A673 (cell line): ENCODE measurements around the gene NABP1.

Experiments used
- EZH2 ChIP-seq: fragments of 200-600 bp; sonication (generic); IDR thresholded peaks from 2 replicates; pipeline ENCODE4 v1.6.1; 2017; ENCODE audit warnings: borderline replicate concordance, low read depth, mild to moderate bottlenecking, mixed read lengths, antibody characterized with exemption, low read length; ENCODE audit not compliant: poor library complexity, severe bottlenecking
- TF ChIP-seq, protein P1 (sequence below): fragments of 300-800, 200-600 bp; sonication (generic); conservative IDR thresholded peaks from 2 replicates; pipeline ENCODE4 v1.5.1; 2017; ENCODE audit warnings: low read depth, mild to moderate bottlenecking, antibody characterized with exemption, low read length, moderate library complexity, mixed read lengths

DNA sequence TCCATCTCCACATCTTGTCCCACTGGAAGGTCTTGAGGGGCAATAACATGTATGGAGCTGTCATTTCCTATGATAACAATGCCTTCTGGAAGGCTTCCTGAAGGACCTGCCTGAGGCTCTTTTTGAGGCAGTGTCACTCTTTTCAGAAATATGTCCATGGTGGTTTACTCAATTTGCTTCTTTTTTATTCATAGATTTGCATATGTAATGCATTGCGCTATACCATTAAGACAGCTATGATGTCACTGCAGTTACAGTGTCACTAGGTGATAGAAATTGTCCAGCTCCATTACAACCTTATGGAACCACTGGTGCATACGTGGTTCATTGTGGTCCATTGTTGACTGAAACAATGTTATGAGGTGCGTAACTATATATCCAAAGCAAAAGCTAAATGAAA is 19.9 kb downstream of the NABP1 start:
- TF ChIP-seq, protein P1, sequence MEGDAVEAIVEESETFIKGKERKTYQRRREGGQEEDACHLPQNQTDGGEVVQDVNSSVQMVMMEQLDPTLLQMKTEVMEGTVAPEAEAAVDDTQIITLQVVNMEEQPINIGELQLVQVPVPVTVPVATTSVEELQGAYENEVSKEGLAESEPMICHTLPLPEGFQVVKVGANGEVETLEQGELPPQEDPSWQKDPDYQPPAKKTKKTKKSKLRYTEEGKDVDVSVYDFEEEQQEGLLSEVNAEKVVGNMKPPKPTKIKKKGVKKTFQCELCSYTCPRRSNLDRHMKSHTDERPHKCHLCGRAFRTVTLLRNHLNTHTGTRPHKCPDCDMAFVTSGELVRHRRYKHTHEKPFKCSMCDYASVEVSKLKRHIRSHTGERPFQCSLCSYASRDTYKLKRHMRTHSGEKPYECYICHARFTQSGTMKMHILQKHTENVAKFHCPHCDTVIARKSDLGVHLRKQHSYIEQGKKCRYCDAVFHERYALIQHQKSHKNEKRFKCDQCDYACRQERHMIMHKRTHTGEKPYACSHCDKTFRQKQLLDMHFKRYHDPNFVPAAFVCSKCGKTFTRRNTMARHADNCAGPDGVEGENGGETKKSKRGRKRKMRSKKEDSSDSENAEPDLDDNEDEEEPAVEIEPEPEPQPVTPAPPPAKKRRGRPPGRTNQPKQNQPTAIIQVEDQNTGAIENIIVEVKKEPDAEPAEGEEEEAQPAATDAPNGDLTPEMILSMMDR, result no peak
- no peak for TF ChIP-seq EZH2
